IMR-90 (cell line): ENCODE results near the gene PRSS2. TPM values are rescaled to one million over a fixed set of nuclear protein-coding genes. Genes with fewer than 3 reads are reported as not detected.

Experiments used
- ATAC-seq: fragments of 200-7000 bp; cut with Tn5 transposase; 2 replicates; pipeline ENCODE4 v1.9.1; 2020; ENCODE audit warnings: low read depth, mild to moderate bottlenecking, moderate library complexity
- BruUV-seq: library from RNA; stranded (reverse); fragments of 400-500 nt; replicated peaks from 2 replicates; lab custom pipeline; 2021; lab: Mats Ljungman, UMichigan
- CTCF ChIA-PET: fragments of 300-600 bp; formaldehyde crosslinking; extraction: SDS; loops from one replicate; lab custom pipeline; 2021; ENCODE audit warnings: antibody characterized with exemption; lab: Yijun Ruan, JAX
- POLR2A ChIA-PET: fragments of 300-600 bp; sonication (Branson Sonifier 250); formaldehyde crosslinking; loops from one replicate; lab custom pipeline; 2022; ENCODE audit warnings: antibody characterized with exemption; ENCODE audit not compliant: unreplicated experiment; lab: Charles Lee
- DNase-seq: peaks from one replicate; pipeline ENCODE4 v3.0.0; 2013
- H2AFZ ChIP-seq: replicated peaks from 2 replicates; pipeline ENCODE3; 2013; ENCODE audit warnings: low read length, mild to moderate bottlenecking; ENCODE audit not compliant: poor library complexity
- H2AK5ac ChIP-seq: 2 replicates; pipeline ENCODE4 v1.6.1; 2013; ENCODE audit warnings: low read depth, low read length, inconsistent platforms
- H2AK9ac ChIP-seq: replicated peaks from 2 replicates; pipeline ENCODE3; 2013; ENCODE audit warnings: mild to moderate bottlenecking, low read depth, low read length, moderate library complexity; ENCODE audit not compliant: poor library complexity
- H2BK120ac ChIP-seq: 2 replicates; pipeline ENCODE4 v1.6.1; 2013; ENCODE audit warnings: low read depth, low read length, inconsistent platforms
- H2BK15ac ChIP-seq: 3 replicates; pipeline ENCODE4 v1.6.1; 2013; ENCODE audit warnings: low read depth, low read length, inconsistent platforms
- H2BK20ac ChIP-seq: 2 replicates; pipeline ENCODE4 v1.6.1; 2013; ENCODE audit warnings: low read depth, mild to moderate bottlenecking, inconsistent platforms, low read length, moderate library complexity
- H2BK5ac ChIP-seq: 2 replicates; pipeline ENCODE4 v1.6.1; 2013; ENCODE audit warnings: mild to moderate bottlenecking, low read depth, low read length, inconsistent platforms; ENCODE audit not compliant: poor library complexity, severe bottlenecking
- H3K14ac ChIP-seq: replicated peaks from 2 replicates; pipeline ENCODE4 v1.6.1; 2013; ENCODE audit warnings: low read depth, low read length, inconsistent platforms
- H3K18ac ChIP-seq: 2 replicates; pipeline ENCODE4 v1.6.1; 2013; ENCODE audit warnings: low read depth, low read length, control low read depth
- H3K23ac ChIP-seq: 2 replicates; pipeline ENCODE4 v1.6.1; 2013; ENCODE audit warnings: low read depth, low read length, inconsistent platforms
- H3K27ac ChIP-seq: 2 replicates; pipeline ENCODE4 v1.5.1; 2013; ENCODE audit warnings: mild to moderate bottlenecking, control low read depth, low read length; ENCODE audit not compliant: insufficient read depth
- H3K27me3 ChIP-seq: 2 replicates; pipeline ENCODE4 v1.6.1; 2013; ENCODE audit warnings: low read length; ENCODE audit not compliant: control insufficient read depth, insufficient read depth
- H3K36me3 ChIP-seq: 2 replicates; pipeline ENCODE4 v1.6.1; 2013; ENCODE audit warnings: low read length, mixed read lengths; ENCODE audit not compliant: control insufficient read depth, insufficient read depth
- H3K4ac ChIP-seq: 2 replicates; pipeline ENCODE4 v1.6.1; 2013; ENCODE audit warnings: low read depth, low read length, inconsistent platforms
- H3K4me1 ChIP-seq: 2 replicates; pipeline ENCODE4 v1.6.1; 2013; ENCODE audit warnings: low read length, mixed read lengths; ENCODE audit not compliant: control insufficient read depth, insufficient read depth
- H3K4me2 ChIP-seq: 2 replicates; pipeline ENCODE4 v1.6.1; 2013; ENCODE audit warnings: low read depth, mild to moderate bottlenecking, control low read depth, low read length, moderate library complexity
- H3K4me3 ChIP-seq: 2 replicates; pipeline ENCODE4 v1.5.1; 2013; ENCODE audit warnings: low read depth, mild to moderate bottlenecking, control low read depth, low read length, moderate library complexity; ENCODE audit not compliant: insufficient read depth
- H3K56ac ChIP-seq: 2 replicates; pipeline ENCODE4 v1.6.1; 2013; ENCODE audit warnings: low read length, inconsistent platforms; ENCODE audit not compliant: insufficient read depth; ENCODE audit errors: extremely low read depth
- H3K79me1 ChIP-seq, 2 experiments: 2 replicates each; pipeline ENCODE4 v1.6.1; 2013; ENCODE audit warnings: low read length in 2 of 2, inconsistent platforms in 1 of 2, low read depth in 1 of 2
- H3K9ac ChIP-seq: 2 replicates; pipeline ENCODE4 v1.6.1; 2013; ENCODE audit warnings: low read depth, low read length, control low read depth
- H3K9me1 ChIP-seq: 2 replicates; pipeline ENCODE4 v1.6.1; 2013; ENCODE audit warnings: low read length, inconsistent platforms; ENCODE audit not compliant: insufficient read depth
- H3K9me3 ChIP-seq: 2 replicates; pipeline ENCODE4 v1.6.1; 2013; ENCODE audit warnings: low read length; ENCODE audit not compliant: control insufficient read depth, insufficient read depth
- H4K20me1 ChIP-seq: 2 replicates; pipeline ENCODE4 v1.6.1; 2013; ENCODE audit warnings: low read length, inconsistent platforms; ENCODE audit not compliant: insufficient read depth
- H4K5ac ChIP-seq: 2 replicates; pipeline ENCODE4 v1.6.1; 2013; ENCODE audit warnings: mild to moderate bottlenecking, low read depth, low read length, control low read depth
- H4K8ac ChIP-seq, 2 experiments: 2 replicates each; pipeline ENCODE4 v1.6.1; 2013; ENCODE audit warnings: low read depth in 2 of 2, low read length in 2 of 2, control low read depth in 1 of 2, inconsistent platforms in 1 of 2
- H4K91ac ChIP-seq: 2 replicates; pipeline ENCODE4 v1.6.1; 2013; ENCODE audit warnings: low read depth, low read length, inconsistent platforms; ENCODE audit not compliant: insufficient read depth
- BHLHE40 ChIP-seq: fragments of 150-350 bp; IDR thresholded peaks from 2 replicates; pipeline ENCODE4 v1.6.1; 2016; ENCODE audit warnings: mild to moderate bottlenecking, low read depth, low read length
- CEBPB ChIP-seq: IDR thresholded peaks from 2 replicates; pipeline ENCODE4 v1.6.1; 2012; ENCODE audit warnings: low read depth, low read length, improper control_type of control experiment
- CHD1 ChIP-seq: IDR thresholded peaks from 2 replicates; pipeline ENCODE4 v1.6.1; 2012; ENCODE audit warnings: low read depth, low read length, improper control_type of control experiment
- ELK1 ChIP-seq: fragments of 150-350 bp; IDR thresholded peaks from 2 replicates; pipeline ENCODE4 v1.6.1; 2016; ENCODE audit warnings: low read depth, mild to moderate bottlenecking, low read length, moderate library complexity, borderline replicate concordance
- FOS ChIP-seq: fragments of 150-350 bp; IDR thresholded peaks from 2 replicates; pipeline ENCODE4 v1.6.1; 2016; ENCODE audit warnings: low read depth, low read length
- MAFK ChIP-seq: IDR thresholded peaks from 2 replicates; pipeline ENCODE4 v1.6.1; 2012; ENCODE audit warnings: low read depth, low read length, improper control_type of control experiment
- MAZ ChIP-seq: IDR thresholded peaks from 2 replicates; pipeline ENCODE4 v1.6.1; 2012; ENCODE audit warnings: low read depth, mild to moderate bottlenecking, low read length, improper control_type of control experiment, moderate library complexity, borderline replicate concordance
- MXI1 ChIP-seq: IDR thresholded peaks from 2 replicates; pipeline ENCODE4 v1.6.1; 2012; ENCODE audit warnings: low read depth, mild to moderate bottlenecking, low read length, moderate library complexity, borderline replicate concordance
- NFE2L2 ChIP-seq: fragments of 150-350 bp; IDR thresholded peaks from 2 replicates; pipeline ENCODE4 v1.6.1; 2016; ENCODE audit warnings: low read depth, mild to moderate bottlenecking, low read length
- POLR2A ChIP-seq: IDR thresholded peaks from 2 replicates; pipeline ENCODE4 v1.6.1; 2012; ENCODE audit warnings: mild to moderate bottlenecking, low read depth, low read length
- RAD21 ChIP-seq: IDR thresholded peaks from 2 replicates; pipeline ENCODE4 v1.6.1; 2012; ENCODE audit warnings: low read length, improper control_type of control experiment
- RCOR1 ChIP-seq: IDR thresholded peaks from 2 replicates; pipeline ENCODE4 v1.6.1; 2012; ENCODE audit warnings: mild to moderate bottlenecking, low read length, improper control_type of control experiment; ENCODE audit not compliant: insufficient replicate concordance
- RFX5 ChIP-seq: IDR thresholded peaks from 2 replicates; pipeline ENCODE4 v1.8.0; 2012; ENCODE audit warnings: low read depth, mild to moderate bottlenecking, low read length, moderate library complexity
- SMC3 ChIP-seq: fragments of 150-350 bp; IDR thresholded peaks from 2 replicates; pipeline ENCODE4 v1.6.1; 2016; ENCODE audit warnings: low read depth, mild to moderate bottlenecking, antibody characterized with exemption, low read length, moderate library complexity
- WGBS, 2 experiments: methylation state at CpG; one replicate each; pipeline versions ENCODE4 v1.1.5 to v1.1.7; 2013; ENCODE audit warnings: missing lambda C conversion rate in 2 of 2; ENCODE audit not compliant: insufficient read length in 1 of 2; ENCODE audit errors: extremely low coverage in 2 of 2; 5-methylcytosine and 5-hydroxymethylcytosine counted together
- dilution Hi-C: fragments of 300-500 bp; cut with HindIII; formaldehyde crosslinking; loops from one replicate; pipeline ENCODE4 v1.14.3; 2018; ENCODE audit warnings: low sequenced_read_pairs; ENCODE audit not compliant: unreplicated experiment
- in situ Hi-C: fragments of 300-500 bp; cut with MboI; formaldehyde crosslinking; loops from 3 replicates; pipeline ENCODE4 v1.14.3; 2019; ENCODE audit warnings: low sequenced_read_pairs, inconsistent platforms, mixed read lengths
- intact Hi-C: fragments of 100-400 bp; cut with micrococcal nuclease; formaldehyde crosslinking; loops from 2 replicates; pipeline ENCODE4 v1.10.0; 2022
- polyA plus RNA-seq, 3 experiments: library from polyadenylated mRNA; depleted of rRNA; stranded (reverse); fragments of >200 nt; gene quantifications; 2 replicates each; pipeline ENCODE4 v1.2.3, GENCODE V29; 2012; ENCODE audit warnings: low replicate concordance in 1 of 3
- total RNA-seq: library from RNA; depleted of rRNA; stranded (reverse); fragments of >200 nt; gene quantifications from 2 replicates; pipeline ENCODE4 v1.2.3, GENCODE V29; 2012

PRSS2 gene
- total and polyA plus RNA-seq, 2 of the 4 experiments (the other 2 are of a cell fraction) = not detected

DNA sequence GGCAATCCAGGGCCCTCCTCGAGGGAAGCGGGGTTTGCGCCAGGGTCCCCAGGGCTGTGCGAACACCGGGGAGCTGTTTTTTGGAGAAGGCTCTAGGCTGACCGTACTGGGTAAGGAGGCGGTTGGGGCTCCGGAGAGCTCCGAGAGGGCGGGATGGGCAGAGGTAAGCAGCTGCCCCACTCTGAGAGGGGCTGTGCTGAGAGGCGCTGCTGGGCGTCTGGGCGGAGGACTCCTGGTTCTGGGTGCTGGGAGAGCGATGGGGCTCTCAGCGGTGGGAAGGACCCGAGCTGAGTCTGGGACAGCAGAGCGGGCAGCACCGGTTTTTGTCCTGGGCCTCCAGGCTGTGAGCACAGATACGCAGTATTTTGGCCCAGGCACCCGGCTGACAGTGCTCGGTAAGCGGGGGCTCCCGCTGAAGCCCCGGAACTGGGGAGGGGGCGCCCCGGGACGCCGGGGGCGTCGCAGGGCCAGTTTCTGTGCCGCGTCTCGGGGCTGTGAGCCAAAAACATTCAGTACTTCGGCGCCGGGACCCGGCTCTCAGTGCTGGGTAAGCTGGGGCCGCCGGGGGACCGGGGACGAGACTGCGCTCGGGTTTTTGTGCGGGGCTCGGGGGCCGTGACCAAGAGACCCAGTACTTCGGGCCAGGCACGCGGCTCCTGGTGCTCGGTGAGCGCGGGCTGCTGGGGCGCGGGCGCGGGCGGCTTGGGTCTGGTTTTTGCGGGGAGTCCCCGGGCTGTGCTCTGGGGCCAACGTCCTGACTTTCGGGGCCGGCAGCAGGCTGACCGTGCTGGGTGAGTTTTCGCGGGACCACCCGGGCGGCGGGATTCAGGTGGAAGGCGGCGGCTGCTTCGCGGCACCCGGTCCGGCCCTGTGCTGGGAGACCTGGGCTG lies 26.0 kb downstream of the PRSS2 start:
- H3K23ac ChIP-seq = no peak overlapping the region
- intact Hi-C loops = no loop called here
- peak overlapping the region; percentile 11; the same call in 1 of the 2 replicates for H3K4me2 ChIP-seq
- H2AK9ac ChIP-seq = no peak overlapping the region
- H4K91ac ChIP-seq = no peak overlapping the region
- BruUV-seq = no TSS peak
- ChIA-PET CTCF (interaction anchor here (1.1 kb wide), 1 partner anchor 193 kb away, joined by 3 read pairs; no protein-coding TSS in a partner anchor), POLR2A (interaction anchor here (0.6 kb wide), 1 partner anchor 25 kb away, joined by 4 read pairs; no protein-coding TSS in a partner anchor)
- no peak overlapping the region for H3K18ac ChIP-seq
- no peak overlapping the region for H3K56ac ChIP-seq
- H3K4me3 ChIP-seq = peak overlapping the region; percentile 9; the same call in 1 of the 2 replicates
- no peak overlapping the region for H2BK120ac ChIP-seq
- no peak overlapping the region for H4K5ac ChIP-seq
- H3K4ac ChIP-seq = no peak overlapping the region
- H2BK20ac ChIP-seq = no peak overlapping the region
- no peak overlapping the region for H2AK5ac ChIP-seq
- no peak overlapping the region for H3K14ac ChIP-seq
- DNase-seq = no peak
- H4K20me1 ChIP-seq = no peaks in the 10 kb centered on the region
- H3K9me3 ChIP-seq = no peaks in the 10 kb centered on the region
- H3K9ac ChIP-seq = no peak overlapping the region
- H3K27ac ChIP-seq = no peak overlapping the region
- in situ Hi-C loops = no loop called here
- no peaks in the 10 kb centered on the region for H3K36me3 ChIP-seq
- peak; percentile 54 for ATAC-seq
- peaks cover 60% of the 10 kb centered on the region for H3K27me3 ChIP-seq
- H3K79me1 ChIP-seq = no peaks in the 10 kb centered on the region
- peak overlapping the region; percentile 52 for H2AFZ ChIP-seq
- H3K9me1 ChIP-seq = no peaks in the 10 kb centered on the region
- 4% methylated on average over 43 of the region's 74 CpGs; no CpG with 5 or more reads in 1 of the 2 experiments for WGBS, 2 experiments
- no peak for TF ChIP-seq RCOR1
- TF ChIP-seq CEBPB = no peak
- TF ChIP-seq NFE2L2 = no peak
- TF ChIP-seq SMC3 = no peak
- no peak for TF ChIP-seq MAFK
- no peak for TF ChIP-seq MXI1
- no peak for TF ChIP-seq FOS
- no peak for TF ChIP-seq BHLHE40
- TF ChIP-seq RFX5 = no peak
- no peak for TF ChIP-seq RAD21
- TF ChIP-seq ELK1 = no peak
- no peak for TF ChIP-seq CHD1
- no peak for TF ChIP-seq MAZ
- TF ChIP-seq POLR2A = no peak
- dilution Hi-C loops = loop anchor here (25.0 kb wide), 1 partner anchor 284 kb away; no protein-coding TSS in a partner anchor
- H2BK15ac ChIP-seq = no peak overlapping the region
- no peak overlapping the region for H4K8ac ChIP-seq
- no peak overlapping the region for H2BK5ac ChIP-seq
- H3K4me1 ChIP-seq = no peaks in the 10 kb centered on the region
